Spleen (tissue), 7 donors: ENCODE measurements around the gene RPS6KA2.

Source experiments
- CTCF ChIP-seq, 11 experiments: fragments of 200-600 bp in 7 of 11; fragments of 450-650 bp in 4 of 11; sonication (generic) in 4 of 11; IDR thresholded peaks in 8 of 11; conservative IDR thresholded peaks in 3 of 11; 1 replicate in 7 of 11; 2 replicates in 4 of 11; pipeline versions ENCODE4 v1.4.0 to v1.8.0; 2016 to 2021; ENCODE audit warnings: antibody characterized with exemption in 11 of 11, inconsistent platforms in 4 of 11, mild to moderate bottlenecking in 1 of 11
- POLR2A ChIP-seq, 3 donors: fragments of 450-650 bp; IDR thresholded peaks; one replicate each; pipeline ENCODE4 v1.5.1; 2017; ENCODE audit warnings: antibody characterized with exemption in 3 of 3, mild to moderate bottlenecking in 1 of 3
- POLR2AphosphoS5 ChIP-seq, 3 donors: sonication (generic); formaldehyde crosslinking; IDR thresholded peaks; one replicate each; pipeline ENCODE4 v1.5.1; 2017; ENCODE audit warnings: antibody characterized with exemption in 3 of 3
- donor health status: DM: no; HTN: no; CAD: no; lungs with moderate emphysema.
- donor health status: DM: no; HTN: no; CAD: no.
- donor health status: DM: no; HTN: no; CAD: no.

- no peak for TF ChIP-seq CTCF (IDR thresholded peaks at IDR 0.05 in 8 of 11, conservative IDR thresholded peaks at IDR 0.05 in 3 of 11)
- TF ChIP-seq POLR2A (IDR thresholded peaks at IDR 0.05): no peak
- no peak for TF ChIP-seq POLR2AphosphoS5 (IDR thresholded peaks at IDR 0.05)
Measured at GRCh38 chr6:166601956-166602355, 25.1 kb downstream of the RPS6KA2 start.
